ENCODE results near the gene CCDC92B. TPM values are rescaled to one million over a fixed set of nuclear protein-coding genes. Genes with fewer than 3 reads are reported as not detected.

The CCDC92B gene
- total and polyA plus RNA-seq, 2 of the 4 experiments (the other 2 are of a cell fraction) = not detected

GRCh38 chr17:2701996-2702741 lies 47.3 kb downstream of the CCDC92B start:
- no peak overlapping the region for H3K9ac ChIP-seq (ENCODE audit: low read depth, low read length)
- no peak overlapping the region for H3K4me3 ChIP-seq (ENCODE audit: insufficient read depth, low read depth, low read length)
- peaks cover 4% of the 10 kb centered on the region; the same call in 1 of the 2 replicates for H3K9me1 ChIP-seq (ENCODE audit: insufficient read depth, low read length)
- H3K23ac ChIP-seq (ENCODE audit: low read depth, low read length) = no peak overlapping the region
- ChIA-PET CTCF (no interaction called here), POLR2A (ENCODE audit: unreplicated experiment) (no interaction called here)
- TF ChIP-seq CHD1 (IDR thresholded peaks at IDR 0.05; ENCODE audit: low read depth, low read length) (no peak), CEBPB (IDR thresholded peaks at IDR 0.05; ENCODE audit: low read depth, low read length) (no peak), POLR2A (IDR thresholded peaks at IDR 0.05; ENCODE audit: low read depth, low read length) (no peak), BHLHE40 (IDR thresholded peaks at IDR 0.05; ENCODE audit: low read depth, low read length) (no peak), USF2 (IDR thresholded peaks at IDR 0.05; ENCODE audit: low read depth, low read length) (no peak), RAD21 (IDR thresholded peaks at IDR 0.05; ENCODE audit: low read length) (no peak), MAFK (IDR thresholded peaks at IDR 0.05; ENCODE audit: low read depth, low read length) (no peak), NFE2L2 (IDR thresholded peaks at IDR 0.05; ENCODE audit: low read depth, low read length) (no peak), MXI1 (IDR thresholded peaks at IDR 0.05; ENCODE audit: borderline replicate concordance, low read depth, low read length) (no peak), SMC3 (IDR thresholded peaks at IDR 0.05; ENCODE audit: low read depth, low read length) (no peak), RCOR1 (IDR thresholded peaks at IDR 0.05; ENCODE audit: insufficient replicate concordance, low read length) (no peak), FOS (IDR thresholded peaks at IDR 0.05; ENCODE audit: low read depth, low read length) (no peak), RFX5 (IDR thresholded peaks at IDR 0.05; ENCODE audit: low read depth, low read length) (no peak), MAZ (IDR thresholded peaks at IDR 0.05; ENCODE audit: borderline replicate concordance, low read depth, low read length) (no peak)
- TF ChIP-seq, protein P1, sequence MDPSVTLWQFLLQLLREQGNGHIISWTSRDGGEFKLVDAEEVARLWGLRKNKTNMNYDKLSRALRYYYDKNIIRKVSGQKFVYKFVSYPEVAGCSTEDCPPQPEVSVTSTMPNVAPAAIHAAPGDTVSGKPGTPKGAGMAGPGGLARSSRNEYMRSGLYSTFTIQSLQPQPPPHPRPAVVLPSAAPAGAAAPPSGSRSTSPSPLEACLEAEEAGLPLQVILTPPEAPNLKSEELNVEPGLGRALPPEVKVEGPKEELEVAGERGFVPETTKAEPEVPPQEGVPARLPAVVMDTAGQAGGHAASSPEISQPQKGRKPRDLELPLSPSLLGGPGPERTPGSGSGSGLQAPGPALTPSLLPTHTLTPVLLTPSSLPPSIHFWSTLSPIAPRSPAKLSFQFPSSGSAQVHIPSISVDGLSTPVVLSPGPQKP (IDR thresholded peaks at IDR 0.05; ENCODE audit: borderline replicate concordance, low read depth, low read length) = no peak
- TF ChIP-seq, protein P2, sequence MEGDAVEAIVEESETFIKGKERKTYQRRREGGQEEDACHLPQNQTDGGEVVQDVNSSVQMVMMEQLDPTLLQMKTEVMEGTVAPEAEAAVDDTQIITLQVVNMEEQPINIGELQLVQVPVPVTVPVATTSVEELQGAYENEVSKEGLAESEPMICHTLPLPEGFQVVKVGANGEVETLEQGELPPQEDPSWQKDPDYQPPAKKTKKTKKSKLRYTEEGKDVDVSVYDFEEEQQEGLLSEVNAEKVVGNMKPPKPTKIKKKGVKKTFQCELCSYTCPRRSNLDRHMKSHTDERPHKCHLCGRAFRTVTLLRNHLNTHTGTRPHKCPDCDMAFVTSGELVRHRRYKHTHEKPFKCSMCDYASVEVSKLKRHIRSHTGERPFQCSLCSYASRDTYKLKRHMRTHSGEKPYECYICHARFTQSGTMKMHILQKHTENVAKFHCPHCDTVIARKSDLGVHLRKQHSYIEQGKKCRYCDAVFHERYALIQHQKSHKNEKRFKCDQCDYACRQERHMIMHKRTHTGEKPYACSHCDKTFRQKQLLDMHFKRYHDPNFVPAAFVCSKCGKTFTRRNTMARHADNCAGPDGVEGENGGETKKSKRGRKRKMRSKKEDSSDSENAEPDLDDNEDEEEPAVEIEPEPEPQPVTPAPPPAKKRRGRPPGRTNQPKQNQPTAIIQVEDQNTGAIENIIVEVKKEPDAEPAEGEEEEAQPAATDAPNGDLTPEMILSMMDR (conservative IDR thresholded peaks at IDR 0.05; ENCODE audit: low read depth, low read length) = no peak
- H2AFZ ChIP-seq (replicated peaks; ENCODE audit: low read length, poor library complexity) = no peak overlapping the region
- H2AK5ac ChIP-seq (ENCODE audit: low read depth, low read length) = no peak overlapping the region
- no peak for DNase-seq
- H3K36me3 ChIP-seq (ENCODE audit: control insufficient read depth, insufficient read depth, low read length) = peaks cover 48% of the 10 kb centered on the region
- H3K4me2 ChIP-seq (ENCODE audit: low read depth, low read length) = no peak overlapping the region
- H4K8ac ChIP-seq (ENCODE audit: low read depth in 2 of 2, low read length in 2 of 2) = no peak overlapping the region
- H3K27me3 ChIP-seq (ENCODE audit: control insufficient read depth, insufficient read depth, low read length) = no peaks in the 10 kb centered on the region
- no peak overlapping the region for H2BK120ac ChIP-seq (ENCODE audit: low read depth, low read length)
- dilution Hi-C loops (cut with HindIII; ENCODE audit: low sequenced_read_pairs, unreplicated experiment) = no loop called here
- ATAC-seq (ENCODE audit: low read depth) = no peak
- H3K4me1 ChIP-seq (ENCODE audit: control insufficient read depth, insufficient read depth, low read length) = peaks cover 15% of the 10 kb centered on the region
- no peak overlapping the region for H3K18ac ChIP-seq (ENCODE audit: low read depth, low read length)
- H2BK5ac ChIP-seq (ENCODE audit: low read depth, low read length, poor library complexity, severe bottlenecking) = no peak overlapping the region
- peaks cover 8 to 43% of the 10 kb centered on the region in 2 experiments for H3K79me1 ChIP-seq (ENCODE audit: low read depth in 1 of 2, low read length in 2 of 2)
- H3K14ac ChIP-seq (replicated peaks; ENCODE audit: low read depth, low read length) = no peak overlapping the region
- no peak overlapping the region for H4K5ac ChIP-seq (ENCODE audit: low read depth, low read length)
- H3K56ac ChIP-seq (ENCODE audit: extremely low read depth, insufficient read depth, low read length) = no peak overlapping the region
- no peak overlapping the region for H2AK9ac ChIP-seq (replicated peaks; ENCODE audit: low read depth, low read length, poor library complexity)
- intact Hi-C loops (cut with micrococcal nuclease) = no loop called here
- in situ Hi-C loops (cut with MboI; ENCODE audit: low sequenced_read_pairs) = no loop called here
- no peak overlapping the region for H3K27ac ChIP-seq (ENCODE audit: insufficient read depth, low read length)
- no peak overlapping the region for H2BK20ac ChIP-seq (ENCODE audit: low read depth, low read length)
- H2BK15ac ChIP-seq (ENCODE audit: low read depth, low read length) = no peak overlapping the region
- 96% methylated on average over 8 of the region's 22 CpGs; no CpG with 5 or more reads in 1 of the 2 experiments for WGBS, 2 experiments (ENCODE audit: extremely low coverage in 2 of 2, insufficient read length in 1 of 2)
- H3K4ac ChIP-seq (ENCODE audit: low read depth, low read length) = no peak overlapping the region
- BruUV-seq (replicated peaks) = no TSS peak
- H3K9me3 ChIP-seq (ENCODE audit: control insufficient read depth, insufficient read depth, low read length) = no peaks in the 10 kb centered on the region
- H4K91ac ChIP-seq (ENCODE audit: insufficient read depth, low read depth, low read length) = no peak overlapping the region
- peaks cover 41% of the 10 kb centered on the region for H4K20me1 ChIP-seq (ENCODE audit: insufficient read depth, low read length)

Data from IMR-90 (cell line).